Upper lobe of left lung (tissue), 4 donors: ENCODE results near the gene DNAJB8.

ENCODE experiments used
- CTCF ChIP-seq, 6 experiments: fragments of 450-650 bp in 4 of 6; fragments of 200-600 bp in 2 of 6; sonication (generic) in 2 of 6; IDR thresholded peaks; one replicate each; pipeline ENCODE4 v1.5.1; 2016 to 2019; ENCODE audit warnings: antibody characterized with exemption in 6 of 6
- EP300 ChIP-seq, 4 donors: sonication (generic); formaldehyde crosslinking; IDR thresholded peaks; one replicate each; pipeline ENCODE4 v1.5.1; 2017; ENCODE audit warnings: antibody characterized with exemption in 4 of 4, control low read depth in 2 of 4
- POLR2A ChIP-seq, 4 donors: fragments of 450-650 bp; IDR thresholded peaks; one replicate each; pipeline ENCODE4 v1.5.1; 2016 to 2017; ENCODE audit warnings: antibody characterized with exemption in 4 of 4, mild to moderate bottlenecking in 2 of 4

GRCh38 chr3:128496019-128496601, 29.4 kb upstream of the DNAJB8 start:
- TF ChIP-seq POLR2A (IDR thresholded peaks at IDR 0.05) (no peak), CTCF (IDR thresholded peaks at IDR 0.05) (no peak), EP300 (IDR thresholded peaks at IDR 0.05) (no peak)
